Adrenal gland (tissue), 5 donors: ENCODE results near the gene FCN2.

Source experiments
- POLR2A ChIP-seq, 2 donors: fragments of 450-650 bp; IDR thresholded peaks; one replicate each; pipeline ENCODE4 v1.6.1; 2017; ENCODE audit warnings: antibody characterized with exemption in 2 of 2, mild to moderate bottlenecking in 2 of 2, moderate library complexity in 1 of 2
- TF ChIP-seq, protein P1 (sequence below), 6 experiments: fragments of 450-650 bp in 4 of 6; fragments of 200-600 bp in 2 of 6; sonication (generic) in 1 of 6; IDR thresholded peaks; 1 replicate in 5 of 6; 2 replicates in 1 of 6; pipeline versions ENCODE4 v1.5.1 to v1.8.0; 2016 to 2021; ENCODE audit warnings: antibody characterized with exemption in 6 of 6, mild to moderate bottlenecking in 2 of 6, moderate library complexity in 1 of 6
- donor health status: DM: no; HTN: no; CAD: no.

GRCh38 chr9:134835987-134836386, 44.6 kb upstream of the FCN2 start:
- TF ChIP-seq, protein P1, sequence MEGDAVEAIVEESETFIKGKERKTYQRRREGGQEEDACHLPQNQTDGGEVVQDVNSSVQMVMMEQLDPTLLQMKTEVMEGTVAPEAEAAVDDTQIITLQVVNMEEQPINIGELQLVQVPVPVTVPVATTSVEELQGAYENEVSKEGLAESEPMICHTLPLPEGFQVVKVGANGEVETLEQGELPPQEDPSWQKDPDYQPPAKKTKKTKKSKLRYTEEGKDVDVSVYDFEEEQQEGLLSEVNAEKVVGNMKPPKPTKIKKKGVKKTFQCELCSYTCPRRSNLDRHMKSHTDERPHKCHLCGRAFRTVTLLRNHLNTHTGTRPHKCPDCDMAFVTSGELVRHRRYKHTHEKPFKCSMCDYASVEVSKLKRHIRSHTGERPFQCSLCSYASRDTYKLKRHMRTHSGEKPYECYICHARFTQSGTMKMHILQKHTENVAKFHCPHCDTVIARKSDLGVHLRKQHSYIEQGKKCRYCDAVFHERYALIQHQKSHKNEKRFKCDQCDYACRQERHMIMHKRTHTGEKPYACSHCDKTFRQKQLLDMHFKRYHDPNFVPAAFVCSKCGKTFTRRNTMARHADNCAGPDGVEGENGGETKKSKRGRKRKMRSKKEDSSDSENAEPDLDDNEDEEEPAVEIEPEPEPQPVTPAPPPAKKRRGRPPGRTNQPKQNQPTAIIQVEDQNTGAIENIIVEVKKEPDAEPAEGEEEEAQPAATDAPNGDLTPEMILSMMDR (IDR thresholded peaks at IDR 0.05): no peak
- no peak for TF ChIP-seq POLR2A (IDR thresholded peaks at IDR 0.05)
